ENCODE measurements around the gene FGFBP1.

DNA sequence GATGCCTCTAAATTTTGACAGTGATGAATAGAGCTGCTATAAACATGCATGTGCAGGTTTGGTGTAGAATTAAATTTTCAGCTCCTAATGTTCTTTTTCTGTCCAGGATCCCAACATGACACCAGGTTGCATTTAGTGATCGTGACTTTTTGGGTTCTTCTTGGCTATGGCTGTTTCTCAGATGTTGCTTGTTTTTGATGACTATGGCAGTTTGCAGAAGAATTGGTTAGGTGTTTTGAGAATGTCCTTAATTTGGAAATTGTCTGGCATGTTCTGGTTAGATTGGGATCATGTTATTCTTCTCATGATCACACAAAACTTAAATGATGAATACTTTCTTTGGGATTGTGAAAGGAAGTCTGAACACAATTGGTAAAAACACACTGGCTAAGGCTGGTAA is 3.7 kb upstream of the FGFBP1 start:
- TF ChIP-seq, protein P1, sequence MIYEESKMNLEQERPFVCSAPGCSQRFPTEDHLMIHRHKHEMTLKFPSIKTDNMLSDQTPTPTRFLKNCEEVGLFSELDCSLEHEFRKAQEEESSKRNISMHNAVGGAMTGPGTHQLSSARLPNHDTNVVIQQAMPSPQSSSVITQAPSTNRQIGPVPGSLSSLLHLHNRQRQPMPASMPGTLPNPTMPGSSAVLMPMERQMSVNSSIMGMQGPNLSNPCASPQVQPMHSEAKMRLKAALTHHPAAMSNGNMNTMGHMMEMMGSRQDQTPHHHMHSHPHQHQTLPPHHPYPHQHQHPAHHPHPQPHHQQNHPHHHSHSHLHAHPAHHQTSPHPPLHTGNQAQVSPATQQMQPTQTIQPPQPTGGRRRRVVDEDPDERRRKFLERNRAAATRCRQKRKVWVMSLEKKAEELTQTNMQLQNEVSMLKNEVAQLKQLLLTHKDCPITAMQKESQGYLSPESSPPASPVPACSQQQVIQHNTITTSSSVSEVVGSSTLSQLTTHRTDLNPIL (CRISPR knock-in tag; IDR thresholded peaks at IDR 0.05; ENCODE audit: low read depth), result no peak
- TF ChIP-seq, protein P2, sequence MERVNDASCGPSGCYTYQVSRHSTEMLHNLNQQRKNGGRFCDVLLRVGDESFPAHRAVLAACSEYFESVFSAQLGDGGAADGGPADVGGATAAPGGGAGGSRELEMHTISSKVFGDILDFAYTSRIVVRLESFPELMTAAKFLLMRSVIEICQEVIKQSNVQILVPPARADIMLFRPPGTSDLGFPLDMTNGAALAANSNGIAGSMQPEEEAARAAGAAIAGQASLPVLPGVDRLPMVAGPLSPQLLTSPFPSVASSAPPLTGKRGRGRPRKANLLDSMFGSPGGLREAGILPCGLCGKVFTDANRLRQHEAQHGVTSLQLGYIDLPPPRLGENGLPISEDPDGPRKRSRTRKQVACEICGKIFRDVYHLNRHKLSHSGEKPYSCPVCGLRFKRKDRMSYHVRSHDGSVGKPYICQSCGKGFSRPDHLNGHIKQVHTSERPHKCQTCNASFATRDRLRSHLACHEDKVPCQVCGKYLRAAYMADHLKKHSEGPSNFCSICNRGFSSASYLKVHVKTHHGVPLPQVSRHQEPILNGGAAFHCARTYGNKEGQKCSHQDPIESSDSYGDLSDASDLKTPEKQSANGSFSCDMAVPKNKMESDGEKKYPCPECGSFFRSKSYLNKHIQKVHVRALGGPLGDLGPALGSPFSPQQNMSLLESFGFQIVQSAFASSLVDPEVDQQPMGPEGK (CRISPR knock-in tag; IDR thresholded peaks at IDR 0.05; ENCODE audit: borderline replicate concordance), result no peak
- TF ChIP-seq ARNTL (CRISPR knock-in tag; IDR thresholded peaks at IDR 0.05; ENCODE audit: borderline replicate concordance, low read depth), result no peak

Measured in SK-N-SH treated with all-trans-retinoic acid at 6 μM for 48 hours (cell line).